BJ (cell line): ENCODE data around the gene VPS13A. TPM values are rescaled to one million over a fixed set of nuclear protein-coding genes. Genes with fewer than 3 reads are reported as not detected.

Experiments
- CTCF ChIA-PET: fragments of 350-600 bp; formaldehyde crosslinking; extraction: SDS; loops from one replicate; lab custom pipeline; 2021; ENCODE audit warnings: antibody characterized with exemption, inconsistent platforms; lab: Yijun Ruan, JAX
- POLR2A ChIA-PET: fragments of 300-600 bp; sonication (Branson Sonifier 250); formaldehyde crosslinking; extraction: SDS; loops from one replicate; lab custom pipeline; 2021; ENCODE audit warnings: antibody characterized with exemption; lab: Charles Lee
- DNase-seq: peaks from one replicate; pipeline ENCODE4 v3.0.0-alpha.2; 2011; ENCODE audit warnings: low read depth
- H3K27me3 ChIP-seq: 2 replicates; pipeline ENCODE4 v1.6.0; 2011; ENCODE audit warnings: low read length; ENCODE audit not compliant: control insufficient read depth, insufficient read depth
- H3K36me3 ChIP-seq: 2 replicates; pipeline ENCODE4 v1.5.1; 2011; ENCODE audit warnings: low read length; ENCODE audit not compliant: control insufficient read depth, insufficient read depth
- H3K4me3 ChIP-seq: 2 replicates; pipeline ENCODE4 v1.5.1; 2011; ENCODE audit warnings: low read depth, mild to moderate bottlenecking, control low read depth, low read length
- CTCF ChIP-seq: IDR thresholded peaks from 2 replicates; pipeline ENCODE4 v1.5.1; 2011; ENCODE audit warnings: low read depth, mild to moderate bottlenecking, control low read depth, inconsistent platforms, low read length, moderate library complexity; ENCODE audit not compliant: insufficient read depth
- polyA plus RNA-seq: library from polyadenylated mRNA; depleted of rRNA; stranded (reverse); fragments of >200 nt; gene quantifications from 2 replicates; pipeline ENCODE4 v1.2.3, GENCODE V29; 2011

Gene VPS13A
- polyA plus RNA-seq, 1 experiment: 7.5 TPM

DNA sequence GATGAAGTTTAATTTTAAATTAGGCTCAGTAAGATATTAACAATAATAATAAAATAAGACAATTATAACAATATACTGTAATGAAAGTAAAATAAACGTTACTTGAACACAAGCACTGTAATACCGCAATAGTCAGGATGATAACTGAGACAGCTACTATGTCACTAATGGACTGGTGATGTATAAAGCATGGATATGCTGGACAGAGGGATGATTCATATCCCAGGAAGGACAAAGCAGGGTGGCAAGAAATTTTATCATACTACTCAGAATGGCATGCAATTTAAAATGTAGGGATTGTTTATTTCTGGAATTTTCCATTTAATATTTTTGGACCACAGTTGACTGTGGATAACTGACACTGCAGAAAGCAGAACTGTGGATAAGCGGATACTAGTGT, 196.9 kb downstream of the VPS13A start:
- ChIA-PET POLR2A (no interaction called here), CTCF (interaction anchor here (1.4 kb wide), 1 partner anchor 8 kb away, joined by 5 read pairs; no protein-coding TSS in a partner anchor)
- no peak for DNase-seq
- no peak for TF ChIP-seq CTCF
- Histone ChIP-seq H3K4me3 (no peak overlapping the region), H3K36me3 (no peaks in the 10 kb centered on the region; the same call in 1 of the 2 replicates), H3K27me3 (no peaks in the 10 kb centered on the region)

DNA sequence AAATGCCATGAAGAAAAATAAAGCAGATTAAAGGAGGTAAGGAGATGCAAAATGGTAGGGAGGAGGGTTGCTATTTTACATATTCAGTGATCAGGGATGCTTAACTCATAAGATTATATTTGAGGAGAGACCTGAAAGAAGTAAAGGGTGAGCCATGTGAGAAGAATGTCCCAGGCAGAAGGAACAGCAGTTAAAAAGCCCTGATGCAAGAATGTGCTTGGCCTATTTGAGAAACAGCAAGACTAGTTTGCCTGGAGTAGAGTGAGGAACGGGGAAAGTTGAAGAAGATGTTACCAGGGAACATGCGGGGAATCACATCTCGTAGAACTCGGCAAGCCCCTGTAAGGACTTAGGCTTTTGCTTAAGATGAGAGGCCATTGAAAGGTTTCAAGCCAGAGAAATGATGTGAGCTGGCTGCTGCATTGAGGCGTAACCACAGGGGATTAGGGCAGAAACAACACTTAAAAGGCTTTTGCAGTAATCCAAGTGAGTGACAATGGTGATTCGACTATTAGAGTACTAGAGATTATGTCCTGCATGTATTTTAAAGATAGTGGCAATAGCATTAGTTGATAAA, 198.7 kb downstream of the VPS13A start:
- H3K27me3 ChIP-seq: no peaks in the 10 kb centered on the region
- DNase-seq: no peak
- POLR2A ChIA-PET: no interaction called here
- H3K4me3 ChIP-seq: no peak overlapping the region
- H3K36me3 ChIP-seq: no peaks in the 10 kb centered on the region; the same call in 1 of the 2 replicates
- CTCF ChIA-PET: interaction anchor here (1.1 to 1.4 kb wide), 2 partner anchors 9 to 82 kb away, joined by 3 to 5 read pairs; no protein-coding TSS in a partner anchor
- no peak for TF ChIP-seq CTCF

- CTCF ChIA-PET: no interaction called here
- no peak overlapping the region for H3K4me3 ChIP-seq
- no peak for DNase-seq
- no peak for TF ChIP-seq CTCF
- no peaks in the 10 kb centered on the region; the same call in 1 of the 2 replicates for H3K36me3 ChIP-seq
- POLR2A ChIA-PET: no interaction called here
- no peaks in the 10 kb centered on the region for H3K27me3 ChIP-seq
Observed at GRCh38 chr9:77384406-77384805, 207.1 kb downstream of the VPS13A start.

- H3K36me3 ChIP-seq: no peaks in the 10 kb centered on the region; the same call in 1 of the 2 replicates
- no peak for TF ChIP-seq CTCF
- H3K4me3 ChIP-seq: no peak overlapping the region
- no peaks in the 10 kb centered on the region for H3K27me3 ChIP-seq
- peak; percentile 51 for DNase-seq
- ChIA-PET POLR2A (no interaction called here), CTCF (no interaction called here)
Observed at GRCh38 chr9:77386187-77386586, 208.9 kb downstream of the VPS13A start.

- POLR2A ChIA-PET: no interaction called here
- Histone ChIP-seq H3K36me3 (no peaks in the 10 kb centered on the region), H3K4me3 (no peak overlapping the region), H3K27me3 (no peaks in the 10 kb centered on the region)
- DNase-seq: no peak
- CTCF ChIA-PET: no interaction called here
- no peak for TF ChIP-seq CTCF
Observed at GRCh38 chr9:77391834-77392233, 214.5 kb downstream of the VPS13A start.
